B cell (primary cell): ENCODE measurements around the gene COL5A2.

Source experiments
- EZH2 ChIP-seq: IDR thresholded peaks from 2 replicates; pipeline ENCODE4 v1.6.1; 2012; ENCODE audit warnings: borderline replicate concordance, low read depth, mild to moderate bottlenecking, moderate library complexity, low read length; ENCODE audit not compliant: insufficient read depth, poor library complexity, severe bottlenecking
- TF ChIP-seq, protein P1 (sequence below): fragments of 200-600 bp; IDR thresholded peaks from one replicate; pipeline ENCODE4 v1.8.0; 2022; ENCODE audit warnings: antibody characterized with exemption, mild to moderate bottlenecking

GRCh38 chr2:189177251-189177840 is 2.2 kb downstream of the COL5A2 start:
- TF ChIP-seq, protein P1, sequence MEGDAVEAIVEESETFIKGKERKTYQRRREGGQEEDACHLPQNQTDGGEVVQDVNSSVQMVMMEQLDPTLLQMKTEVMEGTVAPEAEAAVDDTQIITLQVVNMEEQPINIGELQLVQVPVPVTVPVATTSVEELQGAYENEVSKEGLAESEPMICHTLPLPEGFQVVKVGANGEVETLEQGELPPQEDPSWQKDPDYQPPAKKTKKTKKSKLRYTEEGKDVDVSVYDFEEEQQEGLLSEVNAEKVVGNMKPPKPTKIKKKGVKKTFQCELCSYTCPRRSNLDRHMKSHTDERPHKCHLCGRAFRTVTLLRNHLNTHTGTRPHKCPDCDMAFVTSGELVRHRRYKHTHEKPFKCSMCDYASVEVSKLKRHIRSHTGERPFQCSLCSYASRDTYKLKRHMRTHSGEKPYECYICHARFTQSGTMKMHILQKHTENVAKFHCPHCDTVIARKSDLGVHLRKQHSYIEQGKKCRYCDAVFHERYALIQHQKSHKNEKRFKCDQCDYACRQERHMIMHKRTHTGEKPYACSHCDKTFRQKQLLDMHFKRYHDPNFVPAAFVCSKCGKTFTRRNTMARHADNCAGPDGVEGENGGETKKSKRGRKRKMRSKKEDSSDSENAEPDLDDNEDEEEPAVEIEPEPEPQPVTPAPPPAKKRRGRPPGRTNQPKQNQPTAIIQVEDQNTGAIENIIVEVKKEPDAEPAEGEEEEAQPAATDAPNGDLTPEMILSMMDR, result no peak
- no peak for TF ChIP-seq EZH2
